ENCODE measurements around the gene MCM10. TPM values are rescaled to one million over a fixed set of nuclear protein-coding genes. Genes with fewer than 3 reads are reported as not detected.

The MCM10 gene
- total RNA-seq, 1 experiment from 2014 or later = 22.8 TPM

DNA sequence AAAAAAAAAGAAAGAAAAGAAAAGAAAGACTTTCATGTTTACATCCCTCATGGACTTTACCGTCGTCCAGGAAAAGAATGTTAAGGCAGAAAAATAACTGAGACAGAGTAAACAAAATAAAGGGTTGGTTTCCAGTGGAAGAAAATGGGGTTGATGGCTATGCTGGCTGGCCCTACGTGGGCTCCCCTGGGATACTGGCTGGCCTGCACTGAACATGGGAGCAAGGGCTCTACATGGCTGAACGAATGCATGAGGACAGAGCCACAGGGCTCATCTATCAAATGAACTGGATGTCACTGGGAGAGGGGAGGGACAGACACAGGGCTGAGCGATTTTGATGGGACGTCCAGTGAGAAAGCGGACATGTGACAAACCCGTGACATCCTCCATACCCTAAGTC, 75.3 kb downstream of the MCM10 start:
- intact Hi-C loops (cut with micrococcal nuclease; ENCODE audit: unreplicated experiment) (no loop called here), in situ Hi-C loops (cut with HindIII; ENCODE audit: low pct_unique_long_range_greater_than_20kb, low sequenced_read_pairs) (no loop called here)
- POLR2A ChIA-PET = no interaction called here
- H3K4me3 ChIP-seq (ENCODE audit: low read depth in 2 of 2, low read length in 2 of 2) = no peak overlapping the region
- DNase-seq (ENCODE audit: low read depth, low spot score) = no peak
- no peaks in the 10 kb centered on the region for H3K27me3 ChIP-seq (ENCODE audit: control insufficient read depth, insufficient read depth, low read length)
- H3K27ac ChIP-seq (ENCODE audit: low read length) = no peak overlapping the region
- H3K36me3 ChIP-seq (ENCODE audit: control insufficient read depth, insufficient read depth, low read length) = no peaks in the 10 kb centered on the region
- BruUV-seq (replicated peaks) = no TSS peak
- CTCF ChIA-PET = interaction anchor here (0.7 kb wide), 1 partner anchor 1925 kb away, joined by 5 read pairs; no protein-coding TSS in a partner anchor
- H3K9me3 ChIP-seq (ENCODE audit: control insufficient read depth, insufficient read depth, low read depth, low read length) = no peaks in the 10 kb centered on the region
- H3K4me1 ChIP-seq (ENCODE audit: control insufficient read depth, insufficient read depth, low read length) = no peaks in the 10 kb centered on the region
- no peak for TF ChIP-seq SIN3A (IDR thresholded peaks at IDR 0.05; ENCODE audit: borderline replicate concordance, insufficient read depth, low read depth, low read length)
- ATAC-seq = no peak

DNA sequence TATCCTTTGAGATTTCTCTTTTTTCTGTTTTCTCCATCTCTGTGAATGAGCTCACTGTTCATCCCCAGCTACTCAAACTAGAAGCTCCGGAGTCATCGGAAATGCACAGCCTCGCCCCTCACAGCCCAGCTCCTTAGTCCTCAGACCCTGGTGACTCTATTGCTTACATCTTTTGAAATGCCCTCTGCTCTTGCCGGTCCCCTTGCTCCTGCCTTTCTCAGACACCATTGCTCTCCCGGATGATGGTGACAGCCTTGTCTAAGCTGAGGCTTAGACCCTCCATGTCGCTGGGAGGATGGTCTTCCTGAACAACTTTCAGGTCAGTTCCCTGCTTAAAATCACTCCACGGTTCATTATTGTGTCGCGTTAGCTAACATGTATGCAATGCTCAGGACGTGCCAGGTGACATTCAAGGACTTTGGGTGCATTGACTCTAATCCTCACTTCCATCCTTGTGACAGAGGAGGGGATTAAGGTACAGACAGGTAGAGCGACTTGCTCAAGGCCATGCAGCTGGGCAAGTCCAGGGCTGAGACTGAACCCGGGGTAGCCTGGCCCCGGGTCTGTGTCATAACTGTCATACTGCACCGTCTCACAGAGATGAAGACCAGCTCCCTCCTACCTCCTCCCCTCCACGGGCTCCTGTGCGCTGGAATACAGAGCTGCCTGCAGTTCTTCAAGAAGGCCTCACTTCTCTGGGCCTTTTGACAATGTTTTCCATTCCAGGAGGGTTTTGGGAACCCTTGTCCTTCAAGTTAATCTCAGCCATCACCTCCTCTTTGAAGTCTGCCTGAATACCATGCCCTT, 77.1 kb downstream of the MCM10 start:
- DNase-seq (ENCODE audit: low read depth, low spot score) = no peak
- Histone ChIP-seq H3K4me1 (ENCODE audit: control insufficient read depth, insufficient read depth, low read length) (no peaks in the 10 kb centered on the region), H3K4me3 (ENCODE audit: low read depth in 2 of 2, low read length in 2 of 2) (no peak overlapping the region), H3K27ac (ENCODE audit: low read length) (no peak overlapping the region), H3K27me3 (ENCODE audit: control insufficient read depth, insufficient read depth, low read length) (no peaks in the 10 kb centered on the region), H3K36me3 (ENCODE audit: control insufficient read depth, insufficient read depth, low read length) (no peaks in the 10 kb centered on the region), H3K9me3 (ENCODE audit: control insufficient read depth, insufficient read depth, low read depth, low read length) (no peaks in the 10 kb centered on the region)
- in situ Hi-C loops (cut with HindIII; ENCODE audit: low pct_unique_long_range_greater_than_20kb, low sequenced_read_pairs) = no loop called here
- ChIA-PET POLR2A (no interaction called here), CTCF (no interaction called here)
- ATAC-seq = no peak
- intact Hi-C loops (cut with micrococcal nuclease; ENCODE audit: unreplicated experiment) = no loop called here
- TF ChIP-seq POLR2AphosphoS5 (IDR thresholded peaks at IDR 0.05; ENCODE audit: low read depth, low read length) (no peak), TCF7L2 (IDR thresholded peaks at IDR 0.05; ENCODE audit: low read depth, low read length) (no peak), SIN3A (IDR thresholded peaks at IDR 0.05; ENCODE audit: borderline replicate concordance, insufficient read depth, low read depth, low read length) (no peak)
- TF ChIP-seq, protein P1, sequence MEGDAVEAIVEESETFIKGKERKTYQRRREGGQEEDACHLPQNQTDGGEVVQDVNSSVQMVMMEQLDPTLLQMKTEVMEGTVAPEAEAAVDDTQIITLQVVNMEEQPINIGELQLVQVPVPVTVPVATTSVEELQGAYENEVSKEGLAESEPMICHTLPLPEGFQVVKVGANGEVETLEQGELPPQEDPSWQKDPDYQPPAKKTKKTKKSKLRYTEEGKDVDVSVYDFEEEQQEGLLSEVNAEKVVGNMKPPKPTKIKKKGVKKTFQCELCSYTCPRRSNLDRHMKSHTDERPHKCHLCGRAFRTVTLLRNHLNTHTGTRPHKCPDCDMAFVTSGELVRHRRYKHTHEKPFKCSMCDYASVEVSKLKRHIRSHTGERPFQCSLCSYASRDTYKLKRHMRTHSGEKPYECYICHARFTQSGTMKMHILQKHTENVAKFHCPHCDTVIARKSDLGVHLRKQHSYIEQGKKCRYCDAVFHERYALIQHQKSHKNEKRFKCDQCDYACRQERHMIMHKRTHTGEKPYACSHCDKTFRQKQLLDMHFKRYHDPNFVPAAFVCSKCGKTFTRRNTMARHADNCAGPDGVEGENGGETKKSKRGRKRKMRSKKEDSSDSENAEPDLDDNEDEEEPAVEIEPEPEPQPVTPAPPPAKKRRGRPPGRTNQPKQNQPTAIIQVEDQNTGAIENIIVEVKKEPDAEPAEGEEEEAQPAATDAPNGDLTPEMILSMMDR (IDR thresholded peaks at IDR 0.05) = no peak
- TF ChIP-seq, protein P2, sequence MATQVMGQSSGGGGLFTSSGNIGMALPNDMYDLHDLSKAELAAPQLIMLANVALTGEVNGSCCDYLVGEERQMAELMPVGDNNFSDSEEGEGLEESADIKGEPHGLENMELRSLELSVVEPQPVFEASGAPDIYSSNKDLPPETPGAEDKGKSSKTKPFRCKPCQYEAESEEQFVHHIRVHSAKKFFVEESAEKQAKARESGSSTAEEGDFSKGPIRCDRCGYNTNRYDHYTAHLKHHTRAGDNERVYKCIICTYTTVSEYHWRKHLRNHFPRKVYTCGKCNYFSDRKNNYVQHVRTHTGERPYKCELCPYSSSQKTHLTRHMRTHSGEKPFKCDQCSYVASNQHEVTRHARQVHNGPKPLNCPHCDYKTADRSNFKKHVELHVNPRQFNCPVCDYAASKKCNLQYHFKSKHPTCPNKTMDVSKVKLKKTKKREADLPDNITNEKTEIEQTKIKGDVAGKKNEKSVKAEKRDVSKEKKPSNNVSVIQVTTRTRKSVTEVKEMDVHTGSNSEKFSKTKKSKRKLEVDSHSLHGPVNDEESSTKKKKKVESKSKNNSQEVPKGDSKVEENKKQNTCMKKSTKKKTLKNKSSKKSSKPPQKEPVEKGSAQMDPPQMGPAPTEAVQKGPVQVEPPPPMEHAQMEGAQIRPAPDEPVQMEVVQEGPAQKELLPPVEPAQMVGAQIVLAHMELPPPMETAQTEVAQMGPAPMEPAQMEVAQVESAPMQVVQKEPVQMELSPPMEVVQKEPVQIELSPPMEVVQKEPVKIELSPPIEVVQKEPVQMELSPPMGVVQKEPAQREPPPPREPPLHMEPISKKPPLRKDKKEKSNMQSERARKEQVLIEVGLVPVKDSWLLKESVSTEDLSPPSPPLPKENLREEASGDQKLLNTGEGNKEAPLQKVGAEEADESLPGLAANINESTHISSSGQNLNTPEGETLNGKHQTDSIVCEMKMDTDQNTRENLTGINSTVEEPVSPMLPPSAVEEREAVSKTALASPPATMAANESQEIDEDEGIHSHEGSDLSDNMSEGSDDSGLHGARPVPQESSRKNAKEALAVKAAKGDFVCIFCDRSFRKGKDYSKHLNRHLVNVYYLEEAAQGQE (IDR thresholded peaks at IDR 0.05; ENCODE audit: insufficient read depth in 1 of 2, low read depth in 2 of 2, low read length in 1 of 2) = no peak
- no TSS peak for BruUV-seq (replicated peaks)

DNA sequence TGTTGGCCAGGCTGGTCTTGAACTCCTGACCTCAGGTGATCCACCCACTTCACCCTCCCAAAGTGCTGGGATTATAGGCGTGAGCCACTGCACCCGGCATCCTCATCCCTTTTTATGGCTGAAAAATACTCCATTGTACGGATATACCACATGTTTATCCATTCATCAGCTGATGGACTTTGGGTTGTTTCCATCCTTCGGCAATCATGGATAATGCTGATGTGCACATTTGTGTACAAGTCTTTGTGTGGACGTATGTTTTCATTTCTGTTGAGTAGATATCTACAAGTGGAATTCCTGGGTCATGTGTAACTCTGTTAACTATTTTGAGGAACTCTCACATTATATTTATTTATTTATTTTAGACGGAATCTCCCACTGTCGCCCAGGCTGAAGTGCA, 78.6 kb downstream of the MCM10 start:
- Histone ChIP-seq H3K4me1 (ENCODE audit: control insufficient read depth, insufficient read depth, low read length) (no peaks in the 10 kb centered on the region), H3K27ac (ENCODE audit: low read length) (no peak overlapping the region), H3K9me3 (ENCODE audit: control insufficient read depth, insufficient read depth, low read depth, low read length) (no peaks in the 10 kb centered on the region), H3K36me3 (ENCODE audit: control insufficient read depth, insufficient read depth, low read length) (no peaks in the 10 kb centered on the region), H3K4me3 (ENCODE audit: low read depth in 2 of 2, low read length in 2 of 2) (no peak overlapping the region), H3K27me3 (ENCODE audit: control insufficient read depth, insufficient read depth, low read length) (no peaks in the 10 kb centered on the region)
- POLR2A ChIA-PET = no interaction called here
- intact Hi-C loops (cut with micrococcal nuclease; ENCODE audit: unreplicated experiment) = no loop called here
- ATAC-seq (no peak), DNase-seq (ENCODE audit: low read depth, low spot score) (no peak)
- in situ Hi-C loops (cut with HindIII; ENCODE audit: low pct_unique_long_range_greater_than_20kb, low sequenced_read_pairs) = no loop called here
- no peak for TF ChIP-seq POLR2AphosphoS5 (IDR thresholded peaks at IDR 0.05; ENCODE audit: low read depth, low read length)
- no peak for TF ChIP-seq TCF7L2 (IDR thresholded peaks at IDR 0.05; ENCODE audit: low read depth, low read length)
- TF ChIP-seq, protein P1 (IDR thresholded peaks at IDR 0.05) = no peak
- TF ChIP-seq, protein P2 (IDR thresholded peaks at IDR 0.05; ENCODE audit: insufficient read depth in 1 of 2, low read depth in 2 of 2, low read length in 1 of 2) = no peak
- no peak for TF ChIP-seq SIN3A (IDR thresholded peaks at IDR 0.05; ENCODE audit: borderline replicate concordance, insufficient read depth, low read depth, low read length)
- no TSS peak for BruUV-seq (replicated peaks)
- CTCF ChIA-PET = no interaction called here

Measured in Panc1 (cell line).